NCI-H526 (cell line): ENCODE measurements around the gene SLC22A12.
A peak's percentile ranks its signal among the peaks of the same experiment; 100 is the strongest.

Experiments
- DNase-seq, 2 experiments: peaks; one replicate each; lab custom pipeline; 2025; lab: John Stamatoyannopoulos, UW

The SLC22A12 gene

GRCh38 chr11:64626637-64627036, 35.6 kb downstream of the SLC22A12 start:
- no peak for DNase-seq

GRCh38 chr11:64627371-64627770, 36.4 kb downstream of the SLC22A12 start:
- no peak for DNase-seq

- DNase-seq, result no peak
Measured at GRCh38 chr11:64628596-64628995, 37.6 kb downstream of the SLC22A12 start.

DNA sequence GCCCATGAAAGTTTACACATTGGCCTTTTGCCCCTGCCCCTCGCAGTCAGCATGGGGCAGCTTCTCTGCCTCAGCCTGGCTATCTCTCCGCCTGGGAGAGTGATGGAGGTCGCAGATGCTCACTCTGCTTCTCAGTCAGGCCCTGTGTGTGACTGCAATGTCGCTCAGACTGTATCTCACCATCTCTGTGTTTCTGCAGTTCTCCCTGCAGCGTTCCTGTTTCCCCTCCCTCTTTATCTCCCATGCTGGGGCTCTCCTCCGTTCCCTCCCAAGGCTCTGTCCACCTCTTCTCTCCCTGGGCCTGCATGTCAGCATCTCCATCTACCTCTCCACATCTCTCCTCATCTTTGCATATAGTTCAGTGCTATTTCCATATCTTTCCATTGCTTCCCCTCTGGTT, 38.1 kb downstream of the SLC22A12 start:
- DNase-seq, result no peak

DNA sequence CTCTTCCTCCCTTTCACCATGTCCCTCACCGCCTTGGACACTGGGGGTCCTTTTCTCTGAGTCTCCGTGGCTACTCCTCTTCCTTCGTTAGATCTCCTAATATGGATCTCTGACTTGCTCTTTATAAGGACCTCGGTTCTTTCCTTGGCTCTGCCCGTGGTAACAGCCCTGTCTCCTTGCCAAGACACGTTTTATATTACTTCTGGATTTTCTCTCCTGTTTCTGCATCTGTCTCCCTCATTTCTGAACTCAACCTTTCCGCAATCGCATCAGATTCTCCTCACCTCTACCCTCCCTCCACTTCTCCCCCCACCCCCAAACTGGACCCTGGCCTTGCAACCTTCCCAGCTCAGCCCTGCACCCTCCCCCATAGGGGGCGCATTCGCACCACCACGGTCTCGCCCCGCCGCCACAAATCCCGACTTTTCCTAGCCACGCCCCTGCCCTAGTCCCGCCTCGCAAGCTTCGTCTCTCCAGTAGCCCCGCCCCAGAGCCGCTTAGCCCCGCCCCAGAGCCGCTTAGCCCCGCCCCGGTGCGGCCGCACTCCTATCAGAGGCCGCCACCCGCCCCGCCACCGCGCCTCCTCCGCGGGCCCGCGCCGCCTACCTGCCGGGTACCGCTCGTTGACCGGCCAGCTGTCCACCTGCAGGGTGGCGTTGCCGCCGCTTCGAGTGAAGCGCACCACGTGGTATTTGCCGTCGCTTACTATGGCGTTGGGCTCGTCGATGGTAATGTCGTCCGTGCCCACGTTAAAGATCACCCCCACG, 39.0 kb downstream of the SLC22A12 start:
- DNase-seq, result peak in 1 of 2 experiments; percentile 55

GRCh38 chr11:64631675-64632074, 40.7 kb downstream of the SLC22A12 start:
- DNase-seq, result no peak

GRCh38 chr11:64632237-64632636, 41.2 kb downstream of the SLC22A12 start:
- no peak for DNase-seq

DNA sequence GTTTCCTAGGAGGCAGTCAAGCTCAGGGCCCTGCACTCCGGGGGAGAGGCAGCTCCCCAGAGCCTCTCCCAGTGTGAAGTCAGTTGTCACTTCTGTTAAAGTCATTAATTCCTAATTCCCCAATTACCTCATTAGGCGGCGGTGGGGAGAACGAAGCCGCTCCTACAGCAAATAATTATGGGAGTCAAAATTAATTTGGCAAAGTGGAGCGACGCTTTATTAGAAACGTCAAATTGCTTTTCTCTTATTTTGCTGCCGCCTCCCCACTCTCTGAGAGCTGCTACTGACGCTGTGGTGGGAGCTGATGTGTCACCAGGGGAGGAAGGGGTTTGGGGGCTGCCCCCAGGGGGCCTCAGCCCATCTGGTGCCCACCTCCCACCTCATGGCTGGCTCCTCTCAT, 41.6 kb downstream of the SLC22A12 start:
- DNase-seq, result no peak

- DNase-seq, result no peak
Measured at GRCh38 chr11:64633555-64634159, 42.6 kb downstream of the SLC22A12 start.

GRCh38 chr11:64637334-64638017, 46.5 kb downstream of the SLC22A12 start:
- no peak for DNase-seq

DNA sequence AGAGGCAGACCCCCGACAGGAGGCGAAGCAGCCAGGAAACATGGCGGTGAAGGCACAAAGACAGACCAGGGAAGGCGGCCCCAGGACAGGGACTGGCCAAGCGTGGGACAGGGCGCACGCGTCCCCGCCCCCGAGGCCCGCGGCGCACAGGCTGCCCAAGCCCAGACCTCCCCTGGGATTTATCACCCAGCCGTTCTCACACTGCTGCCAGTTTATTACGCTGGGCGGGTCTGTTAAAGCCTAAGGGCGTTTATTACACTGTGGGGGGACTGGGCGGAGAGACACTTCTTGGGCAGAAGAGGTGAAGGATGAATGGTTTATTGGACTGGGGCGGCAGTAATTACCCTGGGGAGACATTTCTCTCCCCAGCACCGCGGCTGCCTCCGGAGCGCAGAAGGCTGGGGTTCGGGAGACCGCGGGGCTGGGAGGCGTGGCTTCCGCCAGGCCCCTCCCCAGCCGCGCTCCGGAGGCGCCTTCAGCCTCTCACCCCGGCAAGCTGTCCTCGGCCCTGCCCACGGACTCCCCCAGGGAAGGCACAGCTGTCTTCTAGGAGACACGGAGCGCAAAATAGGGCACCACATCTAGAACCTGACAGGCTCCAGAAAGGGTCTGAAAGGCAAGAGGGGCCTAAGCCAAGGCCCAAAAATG, 47.1 kb downstream of the SLC22A12 start:
- peak; percentile 96 to 99 for DNase-seq

GRCh38 chr11:64638829-64639228, 47.8 kb downstream of the SLC22A12 start:
- DNase-seq, result no peak

DNA sequence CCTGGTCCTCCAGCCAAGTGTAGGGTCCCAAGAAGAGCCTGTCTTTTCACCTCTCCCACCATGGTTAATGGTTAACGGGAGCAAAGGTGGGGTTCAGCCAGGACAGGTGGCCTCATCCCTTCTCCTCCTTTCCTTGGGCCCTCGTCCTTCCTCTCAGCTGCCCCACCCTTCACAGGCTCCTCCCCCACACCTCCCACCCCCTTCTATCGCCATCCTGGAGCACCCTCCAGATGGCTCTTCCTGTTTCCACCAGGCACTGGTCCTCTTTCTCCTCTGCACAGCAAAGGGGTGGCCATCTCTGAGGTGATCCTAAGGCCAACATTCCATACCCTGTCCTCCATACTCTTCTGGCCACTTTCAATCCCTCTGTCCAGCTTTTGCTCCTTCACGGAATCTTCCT, 48.9 kb downstream of the SLC22A12 start:
- DNase-seq, result no peak

DNA sequence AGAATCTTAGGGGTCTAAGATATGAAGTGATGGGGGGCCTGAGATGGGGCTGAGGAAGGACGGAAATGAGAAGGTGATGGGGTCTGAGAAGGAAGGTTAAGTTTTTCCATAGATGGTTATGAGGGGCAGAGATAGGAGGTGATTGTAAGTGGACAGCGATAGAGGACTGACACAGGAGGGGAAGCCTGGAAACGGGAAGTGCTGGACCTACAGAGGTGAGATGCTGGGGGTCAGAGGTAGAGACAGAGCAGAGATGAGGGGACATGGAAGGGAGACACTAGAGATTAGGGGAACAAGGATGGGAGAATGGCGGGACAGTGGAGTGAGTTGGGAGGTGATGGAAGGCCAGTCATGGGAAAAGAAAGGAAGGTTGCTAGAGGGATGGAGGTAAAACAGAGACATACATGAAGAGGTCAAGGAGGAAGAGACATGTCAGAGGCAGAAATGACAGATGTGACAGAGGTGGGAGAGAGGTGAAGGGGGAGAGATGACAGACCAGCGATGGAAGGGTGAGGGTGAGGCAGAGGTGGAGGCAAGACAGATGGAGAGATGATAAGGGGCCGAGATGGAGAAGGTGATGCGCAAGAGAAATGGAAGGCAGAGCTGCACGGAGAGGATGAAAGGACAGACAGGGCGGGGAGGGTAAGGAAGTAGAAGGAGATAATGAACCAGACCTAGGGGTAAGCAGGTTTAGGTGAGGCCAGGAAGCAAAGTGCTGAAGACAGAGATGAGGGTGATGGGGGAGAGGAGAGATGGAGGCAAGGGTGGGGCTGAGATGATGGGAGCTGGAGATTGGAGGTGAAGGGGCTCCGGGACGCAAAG, 50.8 kb downstream of the SLC22A12 start:
- peak in 1 of 2 experiments; percentile 40 for DNase-seq

DNA sequence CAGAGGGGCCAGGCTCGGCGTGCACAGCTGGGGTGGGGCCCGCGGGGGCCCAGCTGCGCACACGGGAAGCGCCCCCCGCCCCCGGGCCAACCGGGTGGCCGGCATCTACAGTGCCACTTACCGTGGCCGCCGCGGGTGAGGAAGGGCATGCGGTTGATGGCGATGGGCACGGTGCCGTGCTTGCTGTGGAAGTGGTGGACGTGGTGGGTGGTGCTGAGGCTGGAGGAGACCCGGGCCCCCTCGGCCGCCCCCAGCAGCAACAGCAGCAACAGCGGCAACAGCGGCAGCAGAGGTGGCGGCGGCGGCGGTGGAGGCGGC, 51.4 kb downstream of the SLC22A12 start:
- peak in 1 of 2 experiments; percentile 40 for DNase-seq

GRCh38 chr11:64642871-64643255, 51.8 kb downstream of the SLC22A12 start:
- DNase-seq, result no peak

DNA sequence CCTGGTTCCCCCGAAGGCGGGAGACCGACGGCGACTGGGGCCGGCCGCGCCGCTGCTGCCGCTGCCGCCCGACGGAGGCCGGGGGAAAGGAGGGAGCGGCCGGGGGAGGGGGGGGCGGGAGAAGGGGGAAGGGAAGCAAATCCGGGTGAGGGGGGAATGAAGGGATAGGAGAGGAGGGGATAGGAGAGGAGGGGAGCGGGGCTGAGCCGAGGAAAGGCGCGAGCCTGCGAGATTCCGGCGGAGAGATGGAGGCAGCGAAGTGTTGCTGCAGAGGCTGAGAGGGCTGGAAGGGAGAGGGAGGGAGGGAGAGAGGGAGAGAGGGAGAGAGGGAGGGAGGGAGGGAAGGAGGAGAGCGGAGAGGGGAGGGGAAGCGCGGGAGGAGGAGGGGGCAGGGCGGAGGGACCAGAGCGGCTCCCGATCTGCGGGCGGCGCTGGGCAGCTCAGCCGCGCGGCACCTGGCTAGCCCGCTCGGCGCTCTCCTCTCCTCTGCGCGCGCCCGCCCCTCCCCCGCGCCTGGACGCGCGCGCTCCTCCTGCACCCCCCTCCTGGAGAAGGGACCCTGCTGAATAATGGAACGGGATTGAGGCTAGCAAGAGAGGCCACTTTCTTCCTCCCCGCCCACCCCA, 52.3 kb downstream of the SLC22A12 start:
- DNase-seq, result peak; percentile 47 to 91

DNA sequence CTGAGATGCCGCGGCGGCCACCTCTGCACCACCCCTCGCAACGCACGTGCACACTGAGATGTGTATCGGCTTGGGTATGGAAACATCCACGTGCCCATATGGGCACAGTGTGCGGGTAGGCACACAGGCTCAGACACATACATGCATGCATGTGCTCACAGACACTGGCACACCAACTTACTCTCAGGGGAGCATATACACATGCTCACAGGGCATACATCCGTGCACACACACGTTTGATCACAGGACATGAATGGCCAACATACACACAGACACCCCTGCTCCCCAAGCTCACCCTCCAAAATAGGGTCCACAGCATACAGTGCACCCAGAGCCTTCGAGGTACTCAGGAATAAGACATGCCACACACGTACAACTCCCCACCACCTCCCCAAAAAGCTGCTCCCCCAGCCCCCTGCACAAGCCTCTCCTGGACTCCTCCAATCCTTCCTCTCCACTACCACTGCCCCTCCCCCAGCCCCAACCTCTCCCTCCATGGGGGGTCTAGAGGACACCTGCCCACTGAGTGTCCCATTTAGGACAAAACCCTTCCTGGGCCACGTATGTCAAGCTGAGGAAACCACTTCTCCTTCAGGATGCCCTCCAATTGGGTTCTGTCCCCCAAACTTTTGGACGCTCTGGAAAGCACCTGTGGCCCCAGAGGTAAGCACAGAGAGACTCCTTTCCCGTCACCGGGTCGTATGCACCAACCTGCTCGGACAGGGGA, 53.1 kb downstream of the SLC22A12 start:
- peak in 1 of 2 experiments; percentile 79 for DNase-seq

- DNase-seq, result peak in 1 of 2 experiments; percentile 68
Measured at GRCh38 chr11:64644647-64645275, 53.7 kb downstream of the SLC22A12 start.
